ENCODE results near the gene SAMD5.
"Not testable (repeated sequence)": the region's sequence is repeated elsewhere in the genome, so short reads cannot be mapped to it uniquely, and the experiment has no call there.

Gene SAMD5

DNA sequence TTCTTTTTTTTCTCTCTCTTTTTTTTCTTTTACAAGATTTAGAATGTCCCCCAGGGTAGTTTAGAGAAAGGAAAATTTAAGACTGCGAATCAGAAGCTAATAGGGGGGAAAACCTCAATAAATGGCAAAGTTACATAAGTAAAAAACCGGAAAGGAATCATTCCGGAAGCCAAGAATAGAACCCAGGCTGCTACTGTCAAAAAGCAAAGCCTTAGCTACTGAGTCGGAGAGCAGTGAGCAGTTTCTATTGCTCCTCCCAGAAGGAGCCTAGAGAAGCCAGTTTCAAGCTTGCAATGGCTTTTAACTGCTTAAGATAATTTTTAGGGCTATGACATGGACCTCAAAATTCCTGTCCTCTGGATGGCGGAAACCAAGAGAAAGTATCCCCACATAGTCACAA lies 31.6 kb downstream of the SAMD5 start:
- TF ChIP-seq, protein P1, sequence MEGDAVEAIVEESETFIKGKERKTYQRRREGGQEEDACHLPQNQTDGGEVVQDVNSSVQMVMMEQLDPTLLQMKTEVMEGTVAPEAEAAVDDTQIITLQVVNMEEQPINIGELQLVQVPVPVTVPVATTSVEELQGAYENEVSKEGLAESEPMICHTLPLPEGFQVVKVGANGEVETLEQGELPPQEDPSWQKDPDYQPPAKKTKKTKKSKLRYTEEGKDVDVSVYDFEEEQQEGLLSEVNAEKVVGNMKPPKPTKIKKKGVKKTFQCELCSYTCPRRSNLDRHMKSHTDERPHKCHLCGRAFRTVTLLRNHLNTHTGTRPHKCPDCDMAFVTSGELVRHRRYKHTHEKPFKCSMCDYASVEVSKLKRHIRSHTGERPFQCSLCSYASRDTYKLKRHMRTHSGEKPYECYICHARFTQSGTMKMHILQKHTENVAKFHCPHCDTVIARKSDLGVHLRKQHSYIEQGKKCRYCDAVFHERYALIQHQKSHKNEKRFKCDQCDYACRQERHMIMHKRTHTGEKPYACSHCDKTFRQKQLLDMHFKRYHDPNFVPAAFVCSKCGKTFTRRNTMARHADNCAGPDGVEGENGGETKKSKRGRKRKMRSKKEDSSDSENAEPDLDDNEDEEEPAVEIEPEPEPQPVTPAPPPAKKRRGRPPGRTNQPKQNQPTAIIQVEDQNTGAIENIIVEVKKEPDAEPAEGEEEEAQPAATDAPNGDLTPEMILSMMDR (IDR thresholded peaks at IDR 0.05; ENCODE audit: insufficient read depth, low read length, poor library complexity, severe bottlenecking): no peak
- Histone ChIP-seq H3K4me3 (replicated peaks; ENCODE audit: low read depth, low read length) (no peak overlapping the region), H3K36me3 (ENCODE audit: control insufficient read depth, insufficient read depth, low read length) (no peaks in the 10 kb centered on the region), H3K27me3 (replicated peaks; ENCODE audit: control insufficient read depth, insufficient read depth, low read length) (no peaks in the 10 kb centered on the region)
- DNase-seq (ENCODE audit: extremely low read depth, insufficient read length): no peak

DNA sequence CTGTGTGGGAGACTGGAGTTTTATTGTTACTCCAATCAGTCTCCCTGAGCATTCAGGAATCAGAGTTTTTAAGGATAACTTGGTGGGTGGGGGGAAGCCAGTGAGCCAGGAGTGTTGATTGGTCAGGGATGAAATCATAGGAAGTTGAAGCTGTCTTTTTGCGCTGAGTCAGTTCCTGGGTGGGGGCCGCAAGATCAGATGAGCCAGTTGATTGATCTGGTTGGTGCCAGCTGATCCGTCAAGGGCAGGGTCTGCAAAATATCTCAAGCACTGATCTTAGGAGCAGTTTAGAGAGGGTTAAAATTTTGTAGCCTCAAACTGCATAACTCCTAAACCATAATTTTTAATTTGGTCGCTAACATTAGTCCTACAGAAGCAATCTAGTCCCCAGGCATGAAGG lies 33.9 kb downstream of the SAMD5 start:
- not testable (repeated sequence) for H3K4me3 ChIP-seq (replicated peaks; ENCODE audit: low read depth, low read length); H3K36me3 ChIP-seq (ENCODE audit: control insufficient read depth, insufficient read depth, low read length); H3K27me3 ChIP-seq (replicated peaks; ENCODE audit: control insufficient read depth, insufficient read depth, low read length); DNase-seq (ENCODE audit: extremely low read depth, insufficient read length)

DNA sequence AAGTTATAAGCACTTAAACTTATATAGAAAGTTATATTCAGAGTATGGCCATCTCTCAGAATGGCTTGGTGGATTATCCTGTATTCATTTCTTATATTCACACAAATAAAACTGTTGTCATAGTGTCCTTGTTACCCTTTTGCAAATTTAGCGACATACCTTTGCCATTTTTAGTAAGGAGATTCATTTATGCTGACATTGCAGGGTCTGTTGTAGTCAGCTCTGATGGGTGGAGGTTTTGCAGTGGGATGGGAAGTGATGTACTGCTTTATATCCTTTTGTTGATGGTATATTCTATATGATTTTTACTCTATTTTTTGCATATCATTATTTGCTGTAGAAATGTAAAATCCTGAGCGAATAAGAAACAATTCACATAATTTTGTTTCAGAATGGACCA lies 35.9 kb downstream of the SAMD5 start:
- Histone ChIP-seq H3K4me3 (replicated peaks; ENCODE audit: low read depth, low read length) (no peak overlapping the region), H3K36me3 (ENCODE audit: control insufficient read depth, insufficient read depth, low read length) (no peaks in the 10 kb centered on the region), H3K27me3 (replicated peaks; ENCODE audit: control insufficient read depth, insufficient read depth, low read length) (no peaks in the 10 kb centered on the region)
- no peak for DNase-seq (ENCODE audit: extremely low read depth, insufficient read length)
- TF ChIP-seq, protein P1 (IDR thresholded peaks at IDR 0.05; ENCODE audit: insufficient read depth, low read length, poor library complexity, severe bottlenecking): no peak

DNA sequence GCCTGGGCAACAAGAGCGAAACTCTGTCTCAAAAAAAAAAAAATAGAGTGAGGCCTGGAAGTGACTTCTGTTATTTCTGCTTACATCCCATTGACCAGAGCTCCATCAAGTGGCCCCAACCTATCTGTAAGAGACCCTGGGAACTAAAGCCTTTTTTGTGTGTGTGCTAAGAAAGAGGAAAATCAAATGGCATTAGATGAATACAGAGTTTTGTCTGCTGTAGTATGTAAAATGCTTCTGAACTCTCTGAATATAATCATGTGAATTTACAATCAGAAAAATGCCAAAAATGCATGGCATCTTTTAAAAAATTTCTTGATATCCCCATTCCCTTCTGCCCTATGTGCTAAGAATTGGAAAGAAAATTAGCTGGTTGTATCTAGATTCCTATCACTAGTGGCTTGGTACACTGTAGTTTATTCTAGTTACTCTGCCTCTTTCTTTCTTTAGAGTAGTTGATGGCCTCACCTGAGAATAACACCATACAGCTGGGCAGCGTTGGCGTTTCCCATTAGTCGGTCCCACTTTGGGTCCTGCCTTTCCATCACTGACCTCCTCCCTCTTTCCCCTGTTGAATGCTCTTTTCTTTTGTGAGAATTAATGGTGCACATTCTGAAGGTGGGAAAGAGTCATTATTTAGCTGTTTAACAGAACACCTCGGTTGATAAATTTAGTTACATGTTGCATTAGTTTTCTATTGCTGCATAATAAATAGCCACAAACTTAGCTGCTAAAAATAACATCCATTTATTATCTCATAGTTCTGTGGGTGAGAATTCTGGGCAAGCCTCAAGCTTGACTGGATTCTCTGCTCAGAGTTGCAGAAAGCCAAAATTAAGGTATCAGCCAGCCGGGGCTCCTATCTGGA lies 38.2 kb downstream of the SAMD5 start:
- TF ChIP-seq, protein P1 (IDR thresholded peaks at IDR 0.05; ENCODE audit: insufficient read depth, low read length, poor library complexity, severe bottlenecking): no peak
- H3K36me3 ChIP-seq (ENCODE audit: control insufficient read depth, insufficient read depth, low read length): no peaks in the 10 kb centered on the region
- no peaks in the 10 kb centered on the region for H3K27me3 ChIP-seq (replicated peaks; ENCODE audit: control insufficient read depth, insufficient read depth, low read length)
- no peak for DNase-seq (ENCODE audit: extremely low read depth, insufficient read length)
- H3K4me3 ChIP-seq (replicated peaks; ENCODE audit: low read depth, low read length): no peak overlapping the region

DNA sequence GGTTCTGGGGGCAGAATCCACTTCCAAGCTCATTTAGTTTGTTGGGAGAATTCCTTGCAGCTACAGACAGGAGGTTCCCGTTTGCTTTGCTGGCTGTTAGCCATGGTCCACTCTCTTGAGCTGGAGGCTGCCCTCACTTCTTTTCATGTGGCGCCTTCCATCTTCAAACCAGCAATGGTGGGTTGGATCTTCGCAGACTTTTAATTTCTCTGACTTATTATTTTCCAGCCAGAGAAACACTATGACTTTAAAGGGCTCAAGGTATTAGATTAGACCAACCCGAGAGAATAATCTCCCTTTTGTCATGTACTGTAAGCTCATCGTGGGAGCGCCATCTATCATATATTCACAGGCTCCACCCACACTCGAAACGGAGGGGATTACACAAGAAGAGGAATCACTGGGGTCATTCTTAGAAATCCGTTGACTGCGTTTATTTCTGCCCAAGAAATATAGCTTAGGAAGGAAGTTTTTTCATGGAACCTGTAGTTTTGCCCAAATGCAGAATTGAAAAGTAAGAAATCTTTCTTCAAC lies 38.9 kb downstream of the SAMD5 start:
- Histone ChIP-seq H3K27me3 (replicated peaks; ENCODE audit: control insufficient read depth, insufficient read depth, low read length) (no peaks in the 10 kb centered on the region), H3K4me3 (replicated peaks; ENCODE audit: low read depth, low read length) (no peak overlapping the region), H3K36me3 (ENCODE audit: control insufficient read depth, insufficient read depth, low read length) (no peaks in the 10 kb centered on the region)
- TF ChIP-seq, protein P1 (IDR thresholded peaks at IDR 0.05; ENCODE audit: insufficient read depth, low read length, poor library complexity, severe bottlenecking): no peak
- no peak for DNase-seq (ENCODE audit: extremely low read depth, insufficient read length)

DNA sequence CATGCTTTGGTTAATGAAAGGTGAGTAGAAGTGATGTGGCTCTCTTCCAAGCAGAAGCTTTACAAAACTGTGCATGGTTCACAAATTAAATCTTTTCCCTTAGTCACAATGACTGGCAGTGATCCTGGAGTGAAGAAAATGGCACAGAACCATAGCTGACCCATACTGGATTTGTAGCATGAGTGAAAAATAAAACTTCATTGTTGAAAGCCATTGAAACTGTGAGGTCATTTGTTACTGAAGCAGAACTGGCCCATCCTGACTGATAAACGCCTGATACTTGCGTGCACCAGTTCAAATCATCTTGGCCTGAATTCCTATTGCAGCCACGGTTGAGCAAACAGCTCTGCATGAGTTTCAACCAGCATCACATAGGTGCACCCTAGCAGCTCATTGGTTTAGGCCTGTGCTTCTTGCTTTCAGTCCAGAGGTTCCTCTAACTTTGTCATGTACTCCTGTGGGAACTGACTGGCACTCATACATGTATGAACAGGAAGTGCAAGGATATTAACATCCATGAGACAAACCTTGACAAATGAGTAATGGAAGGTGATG lies 40.5 kb downstream of the SAMD5 start:
- TF ChIP-seq, protein P1 (IDR thresholded peaks at IDR 0.05; ENCODE audit: insufficient read depth, low read length, poor library complexity, severe bottlenecking): no peak
- Histone ChIP-seq H3K4me3 (replicated peaks; ENCODE audit: low read depth, low read length) (no peak overlapping the region), H3K27me3 (replicated peaks; ENCODE audit: control insufficient read depth, insufficient read depth, low read length) (no peaks in the 10 kb centered on the region), H3K36me3 (ENCODE audit: control insufficient read depth, insufficient read depth, low read length) (no peaks in the 10 kb centered on the region)
- no peak for DNase-seq (ENCODE audit: extremely low read depth, insufficient read length)

Measured in GM06990 (cell line).